ENCODE data around the gene COMMD7. TPM values are rescaled to one million over a fixed set of nuclear protein-coding genes. Genes with fewer than 3 reads are reported as not detected.
A peak's percentile ranks its signal among the peaks of the same experiment; 100 is the strongest.

Gene COMMD7
- total and polyA plus RNA-seq, 9 of the 15 experiments (the other 6 are each of a cell fraction or from before 2014, with no cell fraction given), result 11.9 to 69.1 (median 34.7) TPM

DNA sequence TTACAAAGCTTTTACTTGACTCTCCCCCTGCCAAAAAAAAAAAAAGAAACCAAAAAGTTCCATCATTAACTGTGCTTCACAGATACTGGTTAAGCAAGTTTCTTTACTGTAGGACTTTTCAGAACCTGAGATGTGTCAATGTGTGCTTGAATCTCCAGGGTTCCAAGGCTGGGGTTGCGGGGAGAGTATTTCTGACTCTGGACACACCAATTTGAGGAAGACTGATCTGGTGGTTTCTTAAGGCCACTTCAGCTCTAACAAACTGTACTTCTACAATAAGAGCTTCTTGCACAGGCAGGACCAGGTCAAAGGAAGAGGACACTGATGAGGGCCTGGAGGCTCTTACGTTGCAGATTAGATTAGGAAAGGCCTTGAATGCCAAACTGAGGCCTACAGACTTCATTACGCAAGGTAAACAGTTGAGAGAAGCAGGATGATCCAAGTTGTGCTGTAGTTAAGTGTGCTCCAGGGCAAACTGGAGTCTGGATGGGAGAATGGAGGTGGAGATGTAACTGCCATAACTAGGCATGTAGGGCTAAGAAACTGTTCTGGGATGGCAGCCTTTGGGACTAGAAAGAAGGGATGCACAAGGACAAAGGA lies 24.4 kb downstream of the COMMD7 start:
- FAIRE-seq (peak; percentile 46), ATAC-seq (no peak), DNase-seq (ENCODE audit: extremely low read depth in 1 of 4, low spot score in 3 of 4) (no peak)
- H3K9ac ChIP-seq (ENCODE audit: insufficient read depth in 1 of 2, low read depth in 2 of 2, low read length in 2 of 2), result peak overlapping the region in 1 of 2 experiments; percentile 28; a peak in 1 of 4 replicates
- H3K4me2 ChIP-seq (ENCODE audit: insufficient read depth, low read length), result no peak overlapping the region
- intact Hi-C loops (cut with micrococcal nuclease) (no loop called here), in situ Hi-C loops (cut with MboI) (no loop called here)
- peaks cover 7% of the 10 kb centered on the region; the same call in 1 of the 3 replicates for H3K36me3 ChIP-seq (ENCODE audit: control insufficient read depth, insufficient read depth, low read length)
- TF ChIP-seq DPF2 (IDR thresholded peaks at IDR 0.05) (no peak), ZNF431 (CRISPR knock-in tag; IDR thresholded peaks at IDR 0.05) (no peak)
- BruUV-seq (replicated peaks), result no TSS peak
- ChIA-PET CTCF (ENCODE audit: low intra/inter-chr PET ratio) (no interaction called here), POLR2A (no interaction called here)
- no peak overlapping the region for H2AFZ ChIP-seq (ENCODE audit: low read depth, low read length)
- no peak overlapping the region for H3K4me3 ChIP-seq
- H3K79me2 ChIP-seq (ENCODE audit: control insufficient read depth, insufficient read depth, low read length), result no peaks in the 10 kb centered on the region
- H3K4me1 ChIP-seq (replicated peaks in 1 of 2; ENCODE audit: control insufficient read depth in 2 of 2, insufficient read depth in 2 of 2, low read length in 2 of 2), result no peaks in the 10 kb centered on the region; a peak in 1 of 5 replicates
- no peak overlapping the region for H3K27ac ChIP-seq (ENCODE audit: extremely low read depth, low read depth, low read length)
- no peaks in the 10 kb centered on the region for H3K27me3 ChIP-seq (ENCODE audit: control insufficient read depth in 2 of 2, insufficient read depth in 2 of 2, low read length in 2 of 2)
- H4K20me1 ChIP-seq (replicated peaks; ENCODE audit: control insufficient read depth, insufficient read depth, low read length), result no peaks in the 10 kb centered on the region
- 55% methylated on average over 3 of the region's 3 CpGs for WGBS (ENCODE audit: insufficient coverage, low coverage, missing lambda C conversion rate)
- no peaks in the 10 kb centered on the region for H3K9me3 ChIP-seq (replicated peaks; ENCODE audit: control insufficient read depth, insufficient read depth, low read depth, low read length)
- H3K9me1 ChIP-seq (ENCODE audit: control insufficient read depth, insufficient read depth, low read length), result no peaks in the 10 kb centered on the region

DNA sequence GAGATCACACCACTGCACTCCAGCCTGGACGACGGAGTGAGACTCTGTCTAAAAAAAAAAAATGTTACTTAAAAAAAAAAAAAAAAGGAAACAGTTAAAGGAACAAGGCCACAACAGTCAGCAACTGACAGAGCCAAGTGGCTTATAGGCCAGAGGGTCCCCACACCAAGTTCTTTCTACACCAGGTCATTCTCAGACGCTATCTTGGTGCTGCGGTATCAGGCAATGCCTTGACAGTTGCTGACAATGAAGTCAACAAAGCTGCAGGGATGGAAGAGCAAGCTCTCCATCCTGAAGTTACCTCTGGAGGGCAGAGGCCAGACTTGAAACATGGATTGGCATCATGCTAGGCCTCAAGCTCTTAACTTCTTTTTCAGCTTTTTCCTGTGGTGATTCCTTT lies 31.9 kb downstream of the COMMD7 start:
- Histone ChIP-seq H3K9me1 (ENCODE audit: control insufficient read depth, insufficient read depth, low read length) (no peaks in the 10 kb centered on the region), H3K4me2 (ENCODE audit: insufficient read depth, low read length) (no peak overlapping the region), H4K20me1 (replicated peaks; ENCODE audit: control insufficient read depth, insufficient read depth, low read length) (no peaks in the 10 kb centered on the region), H3K36me3 (ENCODE audit: control insufficient read depth, insufficient read depth, low read length) (peaks cover 5% of the 10 kb centered on the region; the same call in 1 of the 3 replicates), H3K79me2 (ENCODE audit: control insufficient read depth, insufficient read depth, low read length) (no peaks in the 10 kb centered on the region), H3K27me3 (ENCODE audit: control insufficient read depth in 2 of 2, insufficient read depth in 2 of 2, low read length in 2 of 2) (no peaks in the 10 kb centered on the region), H3K9me3 (replicated peaks; ENCODE audit: control insufficient read depth, insufficient read depth, low read depth, low read length) (no peaks in the 10 kb centered on the region), H3K4me1 (replicated peaks in 1 of 2; ENCODE audit: control insufficient read depth in 2 of 2, insufficient read depth in 2 of 2, low read length in 2 of 2) (no peaks in the 10 kb centered on the region), H3K4me3 (no peak overlapping the region), H2AFZ (ENCODE audit: low read depth, low read length) (no peak overlapping the region), H3K27ac (ENCODE audit: extremely low read depth, low read depth, low read length) (no peak overlapping the region), H3K9ac (ENCODE audit: insufficient read depth in 1 of 2, low read depth in 2 of 2, low read length in 2 of 2) (no peak overlapping the region)
- ChIA-PET CTCF (ENCODE audit: low intra/inter-chr PET ratio) (interaction anchor here (0.7 kb wide), 1 partner anchor 46 kb away, joined by 4 read pairs; no protein-coding TSS in a partner anchor), POLR2A (interaction anchor here (0.6 to 0.7 kb wide), 2 partner anchors 19 to 32 kb away, joined by 3 to 4 read pairs; no protein-coding TSS in a partner anchor)
- FAIRE-seq (no peak), ATAC-seq (no peak), DNase-seq (ENCODE audit: extremely low read depth in 1 of 4, low spot score in 3 of 4) (no peak)
- WGBS (ENCODE audit: insufficient coverage, low coverage, missing lambda C conversion rate), result 68% methylated on average over 2 of the region's 4 CpGs
- intact Hi-C loops (cut with micrococcal nuclease) (no loop called here), in situ Hi-C loops (cut with MboI) (no loop called here)
- BruUV-seq (replicated peaks), result no TSS peak
- TF ChIP-seq ZNF232 (CRISPR knock-in tag; IDR thresholded peaks at IDR 0.05) (no peak), ZNF140 (CRISPR knock-in tag; IDR thresholded peaks at IDR 0.05) (no peak), GABPB2 (CRISPR knock-in tag; conservative IDR thresholded peaks at IDR 0.05) (no peak), RHOXF2B (CRISPR knock-in tag; conservative IDR thresholded peaks at IDR 0.05) (no peak)
